G401 (cell line): Measurements from ENCODE around the gene SIRT2. TPM values are rescaled to one million over a fixed set of nuclear protein-coding genes. Genes with fewer than 3 reads are reported as not detected.
"Not testable (repeated sequence)": the region's sequence is repeated elsewhere in the genome, so short reads cannot be mapped to it uniquely, and the experiment has no call there.

ENCODE experiments used
- DNase-seq: peaks from one replicate; pipeline ENCODE4 v3.0.0-alpha.2; 2015; ENCODE audit warnings: low spot score
- in situ Hi-C: cut with HindIII; loops from 2 replicates; pipeline ENCODE4 v1.10.0; 2016; ENCODE audit warnings: low sequenced_read_pairs, mixed read lengths
- total RNA-seq: library from RNA; depleted of rRNA; stranded (reverse); fragments of >200 nt; shearing (Covaris generic); gene quantifications from 2 replicates; pipeline ENCODE4 v1.2.3, GENCODE V29; 2014; rRNA removed

The SIRT2 gene
- 114 and 122 TPM in 2 replicates for total RNA-seq

- in situ Hi-C loops = no loop called here
Measured at GRCh38 chr19:38899447-38900201, at the start of gene SIRT2, which contains the start of gene NFKBIB. SIRT2 (minus strand) TSS chr19:38899618; CDS start chr19:38899521, 97 bp downstream. NFKBIB (plus strand) TSS chr19:38899969; CDS start chr19:38900033, 64 bp downstream.

GRCh38 chr19:38946229-38947010, 47.0 kb upstream of the SIRT2 start:
- in situ Hi-C loops = no loop called here
- no peak for DNase-seq

More at GRCh38 chr19:38899447-38900201, at the start of gene SIRT2, which contains the start of gene NFKBIB:
- peak; percentile 100 for DNase-seq

GRCh38 chr19:38945562-38946228, 46.3 kb upstream of the SIRT2 start:
- in situ Hi-C loops = no loop called here
- no peak for DNase-seq

- no peak for DNase-seq
- in situ Hi-C loops = no loop called here
Measured at GRCh38 chr19:38944981-38945506, 45.6 kb upstream of the SIRT2 start.

- no peak for DNase-seq
- in situ Hi-C loops = no loop called here
Measured at GRCh38 chr19:38942471-38943181, 43.2 kb upstream of the SIRT2 start.

GRCh38 chr19:38941979-38942378, 42.6 kb upstream of the SIRT2 start:
- in situ Hi-C loops = no loop called here

GRCh38 chr19:38941466-38941865, 42.0 kb upstream of the SIRT2 start:
- in situ Hi-C loops, DNase-seq: not testable (repeated sequence)

More at GRCh38 chr19:38941979-38942378, 42.6 kb upstream of the SIRT2 start:
- no peak for DNase-seq

GRCh38 chr19:38939957-38940356, 40.5 kb upstream of the SIRT2 start:
- in situ Hi-C loops = no loop called here
- no peak for DNase-seq

- DNase-seq = no peak
- in situ Hi-C loops = no loop called here
Measured at GRCh38 chr19:38933544-38933943, 34.1 kb upstream of the SIRT2 start.

GRCh38 chr19:38932425-38933179, 33.2 kb upstream of the SIRT2 start:
- DNase-seq = peak; percentile 19
- in situ Hi-C loops = no loop called here

GRCh38 chr19:38931521-38931793, 32.0 kb upstream of the SIRT2 start:
- DNase-seq = no peak
- in situ Hi-C loops = no loop called here

GRCh38 chr19:38930776-38931520, 31.5 kb upstream of the SIRT2 start, which contains the start of gene MRPS12:
MRPS12 (plus strand) TSS chr19:38930944; CDS start chr19:38931295, 351 bp downstream.
- in situ Hi-C loops = no loop called here
- DNase-seq = peak; percentile 99

- peak; percentile 93 for DNase-seq
- in situ Hi-C loops = no loop called here
Measured at GRCh38 chr19:38929929-38930775, 30.7 kb upstream of the SIRT2 start, which contains the start of gene SARS2. SARS2 (minus strand) TSS chr19:38930763; CDS start chr19:38930736, 27 bp downstream.

- no peak for DNase-seq
- in situ Hi-C loops = no loop called here
Measured at GRCh38 chr19:38928391-38929001, 29.1 kb upstream of the SIRT2 start.

GRCh38 chr19:38924388-38924787, 25.0 kb upstream of the SIRT2 start:
- in situ Hi-C loops = no loop called here

GRCh38 chr19:38922482-38922881, 23.1 kb upstream of the SIRT2 start:
- DNase-seq = no peak
- in situ Hi-C loops = no loop called here

More at GRCh38 chr19:38924388-38924787, 25.0 kb upstream of the SIRT2 start:
- no peak for DNase-seq
